Gastroesophageal sphincter (tissue), 4 donors: Measurements from ENCODE around the gene DGUOK. TPM values are rescaled to one million over a fixed set of nuclear protein-coding genes. Genes with fewer than 3 reads are reported as not detected.

Experiments used
- ATAC-seq: fragments of 150-250 bp; one replicate; pipeline ENCODE4 v1.9.1; 2016; ENCODE audit warnings: mild to moderate bottlenecking, moderate library complexity
- H3K27ac ChIP-seq, 4 donors: fragments of 200-600 bp; sonication (generic) in 3 of 4; 1 replicate in 3 of 4; 2 replicates in 1 of 4; pipeline ENCODE4 v1.5.1; 2016 to 2019
- H3K27me3 ChIP-seq: fragments of 200-600 bp; sonication (generic); one replicate; pipeline ENCODE4 v1.5.1; 2019
- H3K36me3 ChIP-seq, 2 donors: fragments of 200-600 bp; sonication (generic); one replicate each; pipeline ENCODE4 v1.5.1; 2019; ENCODE audit warnings: control low read depth in 1 of 2
- H3K4me1 ChIP-seq, 3 donors: fragments of 200-600 bp; sonication (generic); 1 replicate in 2 of 3; 2 replicates in 1 of 3; pipeline ENCODE4 v1.5.1; 2016 to 2019; ENCODE audit warnings: control low read depth in 2 of 3
- H3K4me3 ChIP-seq, 2 donors: fragments of 200-600 bp; sonication (generic); one replicate each; pipeline ENCODE4 v1.5.1; 2019; ENCODE audit warnings: mild to moderate bottlenecking in 1 of 2, moderate library complexity in 1 of 2
- H3K9me3 ChIP-seq, 3 donors: fragments of 200-600 bp; sonication (generic); one replicate each; pipeline ENCODE4 v1.5.1; 2017 to 2019; ENCODE audit warnings: control low read depth in 2 of 3
- CTCF ChIP-seq, 4 experiments: fragments of 200-600 bp in 2 of 4; fragments of 450-650 bp in 2 of 4; sonication (generic) in 1 of 4; IDR thresholded peaks; one replicate each; pipeline ENCODE4 v1.5.1; 2017 to 2019; ENCODE audit warnings: antibody characterized with exemption in 4 of 4, mild to moderate bottlenecking in 2 of 4, moderate library complexity in 2 of 4
- EP300 ChIP-seq: sonication (generic); formaldehyde crosslinking; IDR thresholded peaks from one replicate; pipeline ENCODE4 v1.6.1; 2017; ENCODE audit warnings: antibody characterized with exemption, mild to moderate bottlenecking
- POLR2A ChIP-seq, 2 donors: fragments of 450-650 bp; IDR thresholded peaks; one replicate each; pipeline ENCODE4 v1.6.1; 2017; ENCODE audit warnings: antibody characterized with exemption in 2 of 2, mild to moderate bottlenecking in 2 of 2, moderate library complexity in 1 of 2
- POLR2AphosphoS5 ChIP-seq: sonication (generic); formaldehyde crosslinking; IDR thresholded peaks from one replicate; pipeline ENCODE4 v1.6.1; 2017; ENCODE audit warnings: antibody characterized with exemption
- WGBS, 2 donors: methylation state at CpG; one replicate each; pipeline ENCODE4 v1.1.5; 2018; ENCODE audit warnings: low coverage in 1 of 2; 5-methylcytosine and 5-hydroxymethylcytosine counted together
- total RNA-seq, 4 donors: library from RNA; depleted of rRNA; stranded (reverse); fragments of >200 nt; gene quantifications; one replicate each; pipeline ENCODE4 v1.1.0, GENCODE V29; 2016

The DGUOK gene
- total RNA-seq, 4 donors from 2014 or later = 32.6 to 61.3 (median 38.6) TPM

DNA sequence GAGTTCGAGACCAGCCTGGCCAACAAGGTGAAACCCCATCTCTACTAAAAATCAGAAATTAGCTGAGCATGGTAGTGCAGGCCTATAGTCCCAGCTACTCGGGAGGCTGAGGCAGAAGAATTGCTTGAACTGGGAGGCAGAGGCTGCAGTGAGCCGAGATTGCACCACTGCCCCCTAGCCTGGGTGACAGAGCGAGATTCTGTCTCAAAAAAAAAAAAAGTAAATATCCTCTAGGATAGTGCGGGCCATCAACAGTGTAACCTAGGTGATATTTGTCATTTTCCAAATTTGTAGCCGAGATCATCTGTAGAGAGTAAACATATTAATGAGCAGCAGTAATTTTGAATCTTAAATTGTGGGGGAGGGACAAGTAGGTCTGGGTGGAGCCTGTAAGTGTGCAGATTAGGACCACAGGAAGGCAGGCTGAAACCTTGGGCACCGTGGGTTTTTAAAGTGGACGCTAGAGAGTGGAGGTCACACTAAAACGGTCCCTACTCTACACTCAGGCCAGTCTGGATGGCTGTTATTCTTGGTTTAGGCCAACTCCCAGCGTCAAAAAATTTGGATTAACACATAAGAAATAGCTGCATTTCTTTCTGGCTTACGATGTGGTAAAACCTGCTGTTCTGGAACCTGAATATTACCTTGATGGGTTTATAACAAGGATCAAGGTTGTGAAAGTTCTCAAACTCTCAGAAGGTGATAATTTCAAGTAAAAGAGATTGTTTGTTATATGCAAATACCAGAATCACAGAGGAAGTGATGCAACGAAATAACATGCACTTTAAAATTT is 35.3 kb downstream of the DGUOK start:
- H3K27me3 ChIP-seq = no peaks in the 10 kb centered on the region
- WGBS, 2 donors = 84 to 86% methylated on average over 10 to 11 of the region's 12 CpGs
- peaks cover 0 to 4% (median 0%) of the 10 kb centered on the region in 3 donors for H3K9me3 ChIP-seq
- ATAC-seq = no peak
- TF ChIP-seq POLR2AphosphoS5 (no peak), CTCF (IDR thresholded peaks at IDR 0.05) (no peak), POLR2A (IDR thresholded peaks at IDR 0.05) (no peak), EP300 (no peak)
- H3K4me3 ChIP-seq = no peak overlapping the region
- H3K36me3 ChIP-seq = peaks cover 0 to 41% of the 10 kb centered on the region in 2 donors
- no peak overlapping the region for H3K27ac ChIP-seq
- no peaks in the 10 kb centered on the region for H3K4me1 ChIP-seq

- Histone ChIP-seq H3K36me3 (peaks cover 0 to 33% of the 10 kb centered on the region in 2 donors), H3K4me1 (no peaks in the 10 kb centered on the region), H3K9me3 (peaks cover 0 to 4% (median 0%) of the 10 kb centered on the region in 3 donors), H3K4me3 (no peak overlapping the region), H3K27me3 (no peaks in the 10 kb centered on the region), H3K27ac (no peak overlapping the region)
- no peak for TF ChIP-seq EP300
- 59 to 73% methylated on average over 3 to 5 of the region's 5 CpGs for WGBS, 2 donors
- ATAC-seq = no peak
These were observed 36.1 kb downstream of the DGUOK start for GRCh38 chr2:73962798-73963197.

DNA sequence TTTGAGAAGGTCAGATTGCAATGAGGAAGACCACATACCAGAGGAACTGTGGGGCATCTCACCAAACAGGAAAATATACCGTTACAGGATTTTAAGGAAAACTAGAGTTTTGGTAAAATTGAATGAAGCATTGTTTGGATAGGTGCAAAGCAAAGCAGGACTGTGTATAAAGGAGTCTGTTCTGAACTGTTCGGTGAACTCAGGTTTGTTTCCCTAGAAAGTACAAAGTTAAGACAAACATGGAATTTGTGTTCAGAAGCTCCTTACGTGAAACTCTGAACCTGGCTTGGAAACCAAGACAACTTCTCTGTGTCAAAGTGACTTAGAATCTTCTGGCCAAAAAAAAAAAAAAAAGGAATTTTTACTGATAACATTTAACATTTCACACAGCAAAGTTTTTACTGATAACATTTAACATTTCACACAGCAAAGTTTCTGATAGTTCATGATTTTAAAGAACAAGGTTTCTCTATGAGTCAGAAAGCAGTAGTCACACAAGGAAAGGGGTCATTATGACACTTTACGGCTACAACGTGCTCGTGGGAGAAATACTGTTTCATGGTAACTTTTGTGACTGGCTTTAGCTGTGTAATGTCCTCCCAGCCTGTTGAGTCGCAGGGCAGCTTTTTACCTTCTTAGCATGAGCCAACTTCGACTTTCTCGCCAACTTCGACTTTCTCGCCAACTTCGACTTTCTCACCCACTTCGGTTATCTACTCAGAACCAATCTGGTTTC is 36.9 kb downstream of the DGUOK start:
- no peaks in the 10 kb centered on the region for H3K4me1 ChIP-seq
- no peak for ATAC-seq
- WGBS, 2 donors = 81 to 90% methylated on average over 9 to 13 of the region's 13 CpGs

GRCh38 chr2:73964223-73964622 is 37.5 kb downstream of the DGUOK start:
- ATAC-seq = no peak
- Histone ChIP-seq H3K4me1 (no peaks in the 10 kb centered on the region), H3K36me3 (peaks cover 0 to 19% of the 10 kb centered on the region in 2 donors), H3K9me3 (peaks cover 0 to 4% (median 0%) of the 10 kb centered on the region in 3 donors), H3K4me3 (no peak overlapping the region), H3K27ac (no peak overlapping the region), H3K27me3 (no peaks in the 10 kb centered on the region)
- TF ChIP-seq POLR2AphosphoS5 = no peak
- no peak for TF ChIP-seq EP300
- no peak for TF ChIP-seq CTCF (IDR thresholded peaks at IDR 0.05)
- TF ChIP-seq POLR2A (IDR thresholded peaks at IDR 0.05) = no peak
- 80 to 92% methylated on average over 2 of the region's 2 CpGs for WGBS, 2 donors

More for the DNA sequence above, 36.9 kb downstream of the DGUOK start:
- Histone ChIP-seq H3K9me3 (peaks cover 0 to 4% (median 0%) of the 10 kb centered on the region in 3 donors), H3K27me3 (no peaks in the 10 kb centered on the region), H3K27ac (no peak overlapping the region), H3K4me3 (no peak overlapping the region), H3K36me3 (peaks cover 0 to 25% of the 10 kb centered on the region in 2 donors)
- no peak for TF ChIP-seq POLR2A (IDR thresholded peaks at IDR 0.05)
- TF ChIP-seq EP300 = no peak
- no peak for TF ChIP-seq POLR2AphosphoS5
- TF ChIP-seq CTCF (IDR thresholded peaks at IDR 0.05) = no peak

GRCh38 chr2:73965053-73965452 is 38.4 kb downstream of the DGUOK start:
- TF ChIP-seq POLR2AphosphoS5 (no peak), POLR2A (IDR thresholded peaks at IDR 0.05) (no peak), CTCF (IDR thresholded peaks at IDR 0.05) (no peak), EP300 (no peak)
- H3K4me1 ChIP-seq = peaks cover 0 to 2% (median 0%) of the 10 kb centered on the region in 3 donors

More at GRCh38 chr2:73965053-73965452, 38.4 kb downstream of the DGUOK start:
- H3K27me3 ChIP-seq = no peaks in the 10 kb centered on the region
- no peak overlapping the region for H3K27ac ChIP-seq
- H3K36me3 ChIP-seq = peaks cover 0 to 10% of the 10 kb centered on the region in 2 donors
- 87 to 94% methylated on average over 3 of the region's 3 CpGs for WGBS, 2 donors
- ATAC-seq = no peak
- H3K4me3 ChIP-seq = no peak overlapping the region
- peaks cover 0 to 4% (median 0%) of the 10 kb centered on the region in 3 donors for H3K9me3 ChIP-seq
